NCI-H128 (cell line): Measurements from ENCODE around the gene ZSWIM4.
A peak's percentile ranks its signal among the peaks of the same experiment; 100 is the strongest.
"Not testable (repeated sequence)": the region's sequence is repeated elsewhere in the genome, so short reads cannot be mapped to it uniquely, and the experiment has no call there.

Source experiments
- DNase-seq: peaks from one replicate; lab custom pipeline; 2025; ENCODE audit not compliant: unreplicated experiment; lab: John Stamatoyannopoulos, UW

Gene ZSWIM4

GRCh38 chr19:13847407-13848339 lies 52.4 kb downstream of the ZSWIM4 start:
- DNase-seq: peak; percentile 69

- DNase-seq: no peak
These were observed 53.1 kb downstream of the ZSWIM4 start for GRCh38 chr19:13848340-13848677.

- no peak for DNase-seq
These were observed 53.8 kb downstream of the ZSWIM4 start for GRCh38 chr19:13848798-13849676.

- peak; percentile 14 for DNase-seq
These were observed 55.0 kb downstream of the ZSWIM4 start for GRCh38 chr19:13849991-13850909.

- DNase-seq: no peak
These were observed 55.9 kb downstream of the ZSWIM4 start for GRCh38 chr19:13850910-13851733.

- not testable (repeated sequence) for DNase-seq
These were observed 56.5 kb downstream of the ZSWIM4 start for GRCh38 chr19:13851734-13852114.

- DNase-seq: not testable (repeated sequence)
These were observed 57.0 kb downstream of the ZSWIM4 start for GRCh38 chr19:13852171-13852707.

- DNase-seq: no peak
These were observed 61.3 kb downstream of the ZSWIM4 start for GRCh38 chr19:13856497-13856896.

GRCh38 chr19:13859361-13859880 lies 64.2 kb downstream of the ZSWIM4 start:
- DNase-seq: no peak

- DNase-seq: no peak
These were observed 65.6 kb downstream of the ZSWIM4 start for GRCh38 chr19:13860679-13861391.

- DNase-seq: no peak
These were observed 66.1 kb downstream of the ZSWIM4 start for GRCh38 chr19:13861392-13861713.

- DNase-seq: peak; percentile 55
These were observed 66.7 kb downstream of the ZSWIM4 start for GRCh38 chr19:13861714-13862531.

- DNase-seq: no peak
These were observed 68.9 kb downstream of the ZSWIM4 start for GRCh38 chr19:13864046-13864666.

GRCh38 chr19:13864667-13865570 lies 69.7 kb downstream of the ZSWIM4 start:
- DNase-seq: no peak

- no peak for DNase-seq
These were observed 70.6 kb downstream of the ZSWIM4 start for GRCh38 chr19:13865571-13866462.
